Measurements from ENCODE around the gene TIE1.

GRCh38 chr1:43265431-43265830 is 35.4 kb upstream of the TIE1 start:
- TF ChIP-seq POLR2A (IDR thresholded peaks at IDR 0.05) (no peak), CTCF (IDR thresholded peaks at IDR 0.05) (no peak)

Measured in right lobe of liver (tissue), 4 donors.